ENCODE measurements around the gene MT3.

Gene MT3

DNA sequence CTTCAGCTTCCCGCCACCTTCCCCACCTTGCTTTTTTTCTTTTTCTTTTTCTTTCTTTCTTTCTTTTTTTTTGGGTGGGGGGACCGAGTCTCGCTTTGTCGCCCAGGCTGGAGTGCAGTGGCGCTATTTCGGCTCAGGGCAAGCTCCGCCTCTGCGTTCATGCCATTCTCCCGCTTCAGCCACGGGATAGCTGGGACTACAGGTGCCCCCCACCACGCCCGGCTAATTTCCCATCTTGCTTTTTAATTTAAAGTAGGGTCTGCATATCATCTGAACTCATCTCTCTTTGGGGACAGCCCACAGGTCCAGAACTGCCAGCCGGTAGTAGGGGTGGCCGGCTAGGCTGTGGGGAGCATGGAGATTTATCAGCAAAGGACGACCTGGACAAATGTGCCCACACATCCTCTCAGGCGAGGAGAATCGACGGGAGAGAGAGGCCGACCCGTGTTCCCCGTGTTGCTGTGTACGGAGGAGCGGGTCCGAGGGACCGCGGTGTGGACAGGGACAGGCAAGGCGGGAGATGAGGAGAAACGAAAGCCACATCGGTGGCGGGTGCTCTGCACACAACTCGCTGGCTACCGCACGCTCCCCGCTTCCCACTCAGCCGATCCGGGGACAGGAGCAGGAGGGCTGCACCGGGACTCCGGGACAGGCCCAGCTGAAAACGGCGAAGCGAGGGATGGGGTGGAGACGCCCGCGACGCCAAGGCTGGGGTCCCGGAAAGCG, 45.5 kb downstream of the MT3 start:
- Histone ChIP-seq H3K27ac (replicated peaks; ENCODE audit: low read length) (no peak overlapping the region), H3K4ac (ENCODE audit: low read length) (no peak overlapping the region), H2BK5ac (ENCODE audit: low read length) (no peak overlapping the region), H3K18ac (ENCODE audit: low read length) (no peak overlapping the region), H4K8ac (ENCODE audit: low read depth, low read length) (no peak overlapping the region), H3K36me3 (replicated peaks in 1 of 2; ENCODE audit: control insufficient read depth in 2 of 2, insufficient read depth in 2 of 2, low read length in 2 of 2) (no peaks in the 10 kb centered on the region), H3K9ac (ENCODE audit: low read depth, low read length, poor library complexity) (no peak overlapping the region), H3K23ac (ENCODE audit: low read depth, low read length, poor library complexity) (no peak overlapping the region), H3K4me3 (ENCODE audit: low read length in 2 of 2) (peak overlapping the region in 1 of 2 donors; percentile 30), H3K27me3 (ENCODE audit: control insufficient read depth in 3 of 3, insufficient read depth in 3 of 3, low read depth in 1 of 3, low read length in 3 of 3) (peaks cover 64 to 100% (median 100%) of the 10 kb centered on the region in 3 experiments), H3K9me3 (replicated peaks in 1 of 2; ENCODE audit: control insufficient read depth in 2 of 2, insufficient read depth in 1 of 2, low read depth in 1 of 2, low read length in 2 of 2) (no peaks in the 10 kb centered on the region), H3K4me2 (ENCODE audit: insufficient read depth, low read length, poor library complexity, severe bottlenecking) (no peak overlapping the region), H3K79me1 (ENCODE audit: low read depth, low read length) (no peaks in the 10 kb centered on the region), H3K4me1 (ENCODE audit: control insufficient read depth in 2 of 2, insufficient read depth in 1 of 2, low read depth in 1 of 2, low read length in 2 of 2) (peaks cover 1 to 3% of the 10 kb centered on the region in 2 donors), H4K91ac (ENCODE audit: low read depth, low read length, poor library complexity) (no peak overlapping the region), H3K14ac (ENCODE audit: low read length) (no peak overlapping the region), H2AFZ (ENCODE audit: low read length) (peak overlapping the region; percentile 47), H2BK15ac (ENCODE audit: low read length) (no peak overlapping the region), H2AK5ac (ENCODE audit: low read depth, low read length) (peak overlapping the region; percentile 3), H2BK12ac (ENCODE audit: low read length) (no peak overlapping the region), H2BK120ac (ENCODE audit: low read depth, low read length) (no peak overlapping the region)
- WGBS, 2 donors (ENCODE audit: extremely low coverage in 2 of 2, insufficient read length in 2 of 2, insufficient replicate concordance in 1 of 2), result no CpG with 5 or more reads among the region's 47 CpGs
- no peak for DNase-seq (ENCODE audit: low spot score)

DNA sequence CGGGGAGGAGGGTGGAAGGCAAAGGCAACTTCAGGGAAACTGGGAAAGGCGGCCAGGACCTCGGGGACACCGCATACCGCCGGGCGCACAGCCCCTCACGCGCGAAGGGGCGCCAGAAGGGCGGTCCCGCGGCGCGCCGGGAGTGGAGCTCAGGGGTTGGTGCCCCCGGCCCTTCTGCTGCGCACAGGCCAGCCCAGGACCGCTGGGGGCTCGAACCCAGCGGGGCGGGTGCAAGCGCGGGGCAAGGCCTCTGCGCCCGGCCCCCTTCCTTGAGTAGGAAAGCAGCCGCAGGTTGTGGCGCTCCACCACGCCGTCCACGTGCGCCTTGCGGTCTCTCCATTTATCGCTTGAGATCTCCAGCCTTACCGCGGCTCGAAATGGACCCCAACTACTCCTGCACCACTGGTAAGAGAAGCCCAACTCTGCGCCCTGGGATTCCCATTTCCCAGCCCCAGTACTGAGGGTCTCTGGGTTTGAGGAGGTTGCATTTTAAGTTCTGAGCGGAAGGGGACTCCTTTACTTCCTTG, 46.2 kb downstream of the MT3 start:
- H3K18ac ChIP-seq (ENCODE audit: low read length), result peak overlapping the region; percentile 49
- no peaks in the 10 kb centered on the region for H3K36me3 ChIP-seq (replicated peaks in 1 of 2; ENCODE audit: control insufficient read depth in 2 of 2, insufficient read depth in 2 of 2, low read length in 2 of 2)
- no peaks in the 10 kb centered on the region for H3K79me1 ChIP-seq (ENCODE audit: low read depth, low read length)
- no peak overlapping the region for H3K4me3 ChIP-seq (ENCODE audit: low read length in 2 of 2)
- H3K14ac ChIP-seq (ENCODE audit: low read length), result no peak overlapping the region
- no peak overlapping the region for H2BK15ac ChIP-seq (ENCODE audit: low read length)
- peak overlapping the region; percentile 3 for H2AK5ac ChIP-seq (ENCODE audit: low read depth, low read length)
- no peak overlapping the region for H3K4ac ChIP-seq (ENCODE audit: low read length)
- WGBS, 2 donors (ENCODE audit: extremely low coverage in 2 of 2, insufficient read length in 2 of 2, insufficient replicate concordance in 1 of 2), result no CpG with 5 or more reads among the region's 40 CpGs
- no peak overlapping the region for H2BK12ac ChIP-seq (ENCODE audit: low read length)
- DNase-seq (ENCODE audit: low spot score), result no peak
- no peak overlapping the region for H2BK120ac ChIP-seq (ENCODE audit: low read depth, low read length)
- peaks cover 1 to 3% of the 10 kb centered on the region in 2 donors for H3K4me1 ChIP-seq (ENCODE audit: control insufficient read depth in 2 of 2, insufficient read depth in 1 of 2, low read depth in 1 of 2, low read length in 2 of 2)
- H4K8ac ChIP-seq (ENCODE audit: low read depth, low read length), result no peak overlapping the region
- H3K9me3 ChIP-seq (replicated peaks in 1 of 2; ENCODE audit: control insufficient read depth in 2 of 2, insufficient read depth in 1 of 2, low read depth in 1 of 2, low read length in 2 of 2), result no peaks in the 10 kb centered on the region
- no peak overlapping the region for H2BK5ac ChIP-seq (ENCODE audit: low read length)
- no peak overlapping the region for H3K4me2 ChIP-seq (ENCODE audit: insufficient read depth, low read length, poor library complexity, severe bottlenecking)
- H3K23ac ChIP-seq (ENCODE audit: low read depth, low read length, poor library complexity), result no peak overlapping the region
- H4K91ac ChIP-seq (ENCODE audit: low read depth, low read length, poor library complexity), result no peak overlapping the region
- H3K27ac ChIP-seq (replicated peaks; ENCODE audit: low read length), result no peak overlapping the region
- H3K9ac ChIP-seq (ENCODE audit: low read depth, low read length, poor library complexity), result no peak overlapping the region
- H2AFZ ChIP-seq (ENCODE audit: low read length), result peak overlapping the region; percentile 47
- peaks cover 61 to 100% (median 99%) of the 10 kb centered on the region in 3 experiments for H3K27me3 ChIP-seq (ENCODE audit: control insufficient read depth in 3 of 3, insufficient read depth in 3 of 3, low read depth in 1 of 3, low read length in 3 of 3)

- Histone ChIP-seq H3K18ac (ENCODE audit: low read length) (no peak overlapping the region), H2BK120ac (ENCODE audit: low read depth, low read length) (no peak overlapping the region), H3K23ac (ENCODE audit: low read depth, low read length, poor library complexity) (peak overlapping the region; percentile 17), H3K4ac (ENCODE audit: low read length) (no peak overlapping the region), H3K36me3 (replicated peaks in 1 of 2; ENCODE audit: control insufficient read depth in 2 of 2, insufficient read depth in 2 of 2, low read length in 2 of 2) (no peaks in the 10 kb centered on the region), H2AK5ac (ENCODE audit: low read depth, low read length) (no peak overlapping the region), H3K4me1 (ENCODE audit: control insufficient read depth in 2 of 2, insufficient read depth in 1 of 2, low read depth in 1 of 2, low read length in 2 of 2) (peaks cover 1 to 3% of the 10 kb centered on the region in 2 donors), H3K79me1 (ENCODE audit: low read depth, low read length) (no peaks in the 10 kb centered on the region), H4K91ac (ENCODE audit: low read depth, low read length, poor library complexity) (no peak overlapping the region), H3K4me3 (ENCODE audit: low read length in 2 of 2) (no peak overlapping the region), H2AFZ (ENCODE audit: low read length) (no peak overlapping the region), H2BK5ac (ENCODE audit: low read length) (no peak overlapping the region), H3K27me3 (ENCODE audit: control insufficient read depth in 3 of 3, insufficient read depth in 3 of 3, low read depth in 1 of 3, low read length in 3 of 3) (peaks cover 59 to 100% (median 98%) of the 10 kb centered on the region in 3 experiments), H4K8ac (ENCODE audit: low read depth, low read length) (no peak overlapping the region), H3K9ac (ENCODE audit: low read depth, low read length, poor library complexity) (no peak overlapping the region), H3K27ac (replicated peaks; ENCODE audit: low read length) (no peak overlapping the region), H3K4me2 (ENCODE audit: insufficient read depth, low read length, poor library complexity, severe bottlenecking) (no peak overlapping the region), H2BK15ac (ENCODE audit: low read length) (no peak overlapping the region), H3K14ac (ENCODE audit: low read length) (no peak overlapping the region), H3K9me3 (replicated peaks in 1 of 2; ENCODE audit: control insufficient read depth in 2 of 2, insufficient read depth in 1 of 2, low read depth in 1 of 2, low read length in 2 of 2) (no peaks in the 10 kb centered on the region), H2BK12ac (ENCODE audit: low read length) (no peak overlapping the region)
- no peak for DNase-seq (ENCODE audit: low spot score)
- no CpG with 5 or more reads among the region's 9 CpGs for WGBS, 2 donors (ENCODE audit: extremely low coverage in 2 of 2, insufficient read length in 2 of 2, insufficient replicate concordance in 1 of 2)
Observed at GRCh38 chr16:56636616-56637413, 47.5 kb downstream of the MT3 start.

Data from neuronal stem cell (in vitro differentiated cells).